ENCODE measurements around the gene SENP5.

Gene SENP5

DNA sequence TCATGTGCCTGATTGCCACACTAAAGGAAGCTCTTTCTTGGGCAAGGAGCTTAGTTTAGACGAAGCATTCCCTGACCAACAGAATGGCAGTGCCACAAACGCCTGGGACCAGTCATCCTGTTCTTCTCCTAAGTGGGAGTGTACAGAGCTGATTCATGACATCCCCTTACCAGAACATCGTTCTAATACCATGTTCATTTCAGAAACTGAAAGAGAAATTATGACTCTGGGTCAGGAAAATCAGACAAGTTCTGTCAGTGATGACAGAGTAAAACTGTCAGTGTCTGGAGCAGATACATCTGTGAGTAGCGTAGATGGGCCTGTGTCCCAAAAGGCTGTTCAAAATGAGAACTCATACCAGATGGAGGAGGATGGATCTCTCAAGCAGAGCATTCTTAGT is 18.4 kb downstream of the SENP5 start:
- no peak for DNase-seq

DNA sequence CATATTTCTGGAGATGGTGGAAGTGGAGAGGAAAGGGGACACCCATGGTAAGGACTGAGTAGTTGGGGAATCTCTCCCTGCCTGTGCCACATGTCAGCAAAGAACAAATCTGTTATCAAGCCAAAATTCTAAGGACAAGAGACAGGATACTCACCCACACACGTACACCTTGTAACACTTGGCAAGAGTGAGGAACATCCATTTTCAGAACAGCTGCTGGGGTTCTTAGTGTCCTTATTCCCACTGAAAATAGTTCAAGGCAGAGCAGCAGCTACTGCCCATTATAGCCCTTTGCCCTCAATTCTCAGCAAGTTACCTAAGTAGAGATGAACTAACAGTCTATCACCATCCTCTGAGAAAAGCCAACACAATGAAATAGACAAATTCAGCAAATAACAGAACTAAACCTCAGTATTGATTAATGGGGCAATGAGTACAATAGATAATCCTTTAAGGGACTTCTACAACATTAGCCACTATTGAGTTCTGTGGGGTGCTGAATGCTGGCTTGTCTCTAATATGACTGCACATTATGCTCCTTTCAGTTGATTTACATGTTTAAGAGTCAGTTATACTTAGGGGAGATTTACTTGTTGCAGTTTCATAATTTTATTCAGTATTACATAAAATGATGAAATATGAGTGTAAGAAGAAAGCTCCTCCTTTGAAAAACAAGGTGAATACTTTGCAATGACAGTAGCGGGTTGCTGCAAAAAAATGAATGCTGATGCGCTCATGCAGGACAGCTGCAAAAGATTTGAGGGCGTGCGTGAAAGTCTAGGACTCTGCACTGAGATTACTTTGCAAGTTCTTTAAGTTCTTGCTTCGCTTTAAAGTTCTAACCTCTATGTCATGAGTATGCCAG is 22.4 kb downstream of the SENP5 start:
- DNase-seq, result no peak

DNA sequence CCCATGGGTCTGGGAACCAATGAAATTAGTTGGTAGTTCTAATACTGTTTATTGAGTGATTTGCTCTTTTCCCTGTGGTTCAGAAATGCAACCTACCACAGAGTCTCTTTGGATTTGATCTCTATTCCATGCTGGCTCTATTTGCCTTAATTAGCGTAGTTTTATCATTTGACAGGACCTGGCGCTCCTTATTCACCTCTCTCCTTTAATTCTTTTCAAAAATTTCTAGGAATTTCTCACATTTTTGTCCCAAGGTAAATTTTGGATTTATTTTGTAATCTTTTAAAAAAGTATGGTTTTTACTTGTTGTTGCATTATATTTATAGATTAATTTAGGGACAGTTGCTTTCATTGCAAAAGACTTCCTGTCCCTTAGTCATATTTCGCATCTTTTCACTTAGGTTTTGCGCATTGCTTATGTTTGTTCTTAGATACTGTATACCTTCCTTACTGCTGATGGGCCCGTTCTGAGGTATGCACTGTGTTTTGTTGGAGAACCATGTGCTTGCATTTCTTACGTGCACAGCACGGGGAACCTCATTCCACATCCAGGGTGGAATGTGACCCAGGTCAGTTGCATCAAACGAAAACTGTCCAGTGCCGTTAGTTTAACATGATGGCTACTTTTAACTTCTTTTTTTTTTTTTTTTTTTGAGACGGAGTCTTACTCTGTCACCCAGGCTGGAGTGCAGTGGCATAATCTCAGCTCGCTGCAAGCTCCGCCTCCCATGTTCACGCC is 27.0 kb downstream of the SENP5 start:
- DNase-seq, result no peak

DNA sequence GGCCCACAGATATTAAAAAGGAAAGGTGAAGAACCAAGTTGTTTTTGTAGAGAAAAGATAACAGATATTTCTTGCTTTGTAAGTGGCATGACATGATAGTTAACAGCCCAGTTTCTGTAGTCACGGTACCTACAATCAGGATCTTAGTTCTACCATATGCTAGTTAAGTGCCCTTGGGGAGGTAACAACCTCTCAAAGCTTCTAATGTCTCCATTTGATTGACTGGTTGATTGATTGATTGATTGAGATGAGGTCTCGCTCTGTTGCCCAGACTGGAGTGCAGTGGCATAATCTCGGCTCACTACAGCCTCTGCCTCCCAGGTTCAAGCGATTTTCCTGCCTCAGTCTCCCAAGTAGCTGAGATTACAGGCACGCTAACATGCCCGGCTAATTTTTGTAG is 28.5 kb downstream of the SENP5 start:
- DNase-seq, result no peak

DNA sequence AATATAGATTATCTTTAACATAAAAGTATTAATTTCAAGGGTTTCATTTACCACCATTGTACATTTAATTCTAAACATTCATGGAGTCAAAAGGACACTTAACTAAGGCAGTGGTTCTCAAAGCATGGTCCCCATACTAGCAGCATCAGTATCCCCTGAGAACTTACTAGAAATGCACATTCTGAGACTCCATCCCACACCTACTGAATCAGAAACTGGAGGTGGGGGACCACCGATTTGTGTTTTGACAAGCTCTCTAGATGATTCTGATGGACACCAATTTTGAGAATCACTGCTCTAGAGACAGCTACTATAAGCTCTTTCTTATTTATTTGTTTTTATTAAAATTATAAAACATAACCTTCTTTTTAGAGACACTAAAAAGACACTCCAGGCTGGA is 34.0 kb downstream of the SENP5 start:
- no peak for DNase-seq

DNA sequence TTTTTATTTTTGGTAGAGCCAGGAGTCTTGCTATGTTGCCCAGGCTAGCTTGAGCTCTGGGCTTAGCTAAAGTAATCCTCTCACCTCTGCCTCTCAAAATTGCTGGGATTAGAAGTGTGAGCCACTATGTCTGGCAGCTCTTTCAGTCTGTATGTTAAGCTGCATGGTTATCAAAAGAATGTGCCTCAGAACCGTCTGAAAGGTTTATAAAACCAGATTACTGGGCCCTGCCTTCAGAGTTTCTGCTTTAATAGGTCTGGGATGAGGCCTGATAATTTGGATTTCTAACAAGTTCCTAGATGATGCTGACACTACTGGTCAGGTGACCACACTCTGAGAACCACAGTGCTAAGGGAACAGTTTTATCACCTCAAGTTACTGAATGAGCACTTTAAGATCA is 34.6 kb downstream of the SENP5 start:
- DNase-seq, result no peak

DNA sequence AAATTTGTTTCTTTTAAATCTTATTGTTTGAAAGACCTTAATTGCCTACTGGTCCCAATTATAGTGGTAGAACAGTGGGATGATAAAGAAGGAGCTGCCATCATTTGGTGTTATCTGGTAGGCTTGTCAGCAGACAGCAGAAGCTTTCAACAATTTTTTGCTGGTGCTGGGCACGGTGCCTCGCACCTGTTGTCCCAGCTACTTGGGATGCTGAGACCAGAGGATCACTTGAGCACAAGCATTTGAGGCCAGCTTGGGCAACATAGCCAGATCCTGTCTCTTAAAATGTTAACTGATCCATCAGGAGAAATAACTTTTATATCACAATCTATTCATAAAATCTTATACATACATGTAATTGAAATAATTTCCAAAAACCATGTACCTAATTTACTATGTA is 36.0 kb downstream of the SENP5 start:
- no peak for DNase-seq

DNA sequence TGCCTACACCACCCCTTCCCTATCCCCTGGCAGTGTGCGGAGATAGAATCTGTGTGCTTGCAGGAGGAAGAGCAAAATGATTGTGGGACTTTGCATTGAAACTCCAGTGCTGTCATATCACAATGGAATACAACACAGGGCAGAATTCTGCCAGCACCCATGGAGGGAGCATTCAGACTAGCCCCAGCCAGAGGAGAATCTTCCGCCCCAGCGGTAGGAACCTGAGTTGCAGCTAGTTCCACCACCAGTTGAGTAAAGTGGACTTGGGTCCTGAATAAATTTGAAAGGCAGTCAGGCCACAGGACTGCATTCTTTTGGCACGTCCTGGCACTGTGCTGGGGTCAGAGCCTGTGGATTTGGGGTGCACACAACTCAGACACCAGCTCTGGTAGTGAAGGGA is 47.1 kb downstream of the SENP5 start:
- DNase-seq, result no peak

DNA sequence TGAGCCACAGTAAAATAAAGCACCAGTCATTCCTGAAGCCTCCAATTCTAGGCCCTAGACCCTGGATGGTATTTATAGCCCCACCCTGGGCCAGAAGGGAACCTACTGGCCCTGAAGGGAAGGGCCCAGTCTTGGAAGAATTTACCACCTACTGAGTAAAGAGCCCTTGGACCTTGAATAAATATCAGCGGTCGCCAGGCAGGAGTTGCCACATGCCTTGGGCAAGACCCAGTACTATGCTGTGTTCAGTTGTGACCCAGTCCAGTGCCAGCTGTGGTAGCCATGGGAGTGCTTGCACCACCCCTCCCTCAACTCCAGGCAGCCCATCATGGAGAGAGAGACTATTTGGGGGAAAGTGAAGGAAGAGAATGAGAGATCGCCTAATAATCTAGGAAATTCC is 47.7 kb downstream of the SENP5 start:
- DNase-seq, result no peak

DNA sequence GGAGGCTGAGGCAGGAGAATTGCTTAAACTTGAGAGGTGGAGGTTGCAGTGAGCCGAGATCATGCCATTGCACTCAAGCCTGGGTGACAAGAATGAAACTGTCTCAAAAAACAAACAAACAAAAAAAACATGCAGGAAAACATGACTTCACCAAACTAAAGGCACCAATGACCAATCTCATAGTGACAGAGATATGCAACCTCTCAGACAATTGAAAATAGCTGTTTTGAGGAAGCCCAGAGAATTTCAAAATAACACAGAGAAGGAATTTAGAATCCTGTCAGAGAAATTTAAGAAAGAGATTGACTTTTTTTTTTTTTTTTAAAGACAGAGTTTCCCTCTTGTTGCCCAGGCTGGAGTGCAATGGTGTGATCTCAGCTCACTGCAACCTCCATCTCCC is 48.5 kb downstream of the SENP5 start:
- no peak for DNase-seq

DNA sequence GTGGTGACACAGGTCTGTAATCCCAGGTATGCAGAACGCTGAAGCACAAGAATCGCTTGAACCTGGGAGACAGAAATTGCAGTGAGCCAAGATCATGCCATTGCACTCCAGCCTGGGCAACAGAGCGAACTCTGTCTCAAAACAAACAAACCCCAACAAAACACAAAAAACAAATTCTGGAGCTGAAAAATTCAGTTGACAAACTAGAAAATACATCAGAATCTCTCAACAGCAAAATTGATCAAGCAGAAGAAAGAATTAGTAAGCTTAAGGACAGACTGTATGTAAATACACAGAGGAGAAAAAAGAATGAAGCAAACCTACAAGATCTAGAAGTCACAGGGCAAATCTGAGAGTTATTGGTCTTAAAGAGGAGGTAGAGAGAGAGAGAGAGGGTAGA is 49.3 kb downstream of the SENP5 start:
- DNase-seq, result no peak

DNA sequence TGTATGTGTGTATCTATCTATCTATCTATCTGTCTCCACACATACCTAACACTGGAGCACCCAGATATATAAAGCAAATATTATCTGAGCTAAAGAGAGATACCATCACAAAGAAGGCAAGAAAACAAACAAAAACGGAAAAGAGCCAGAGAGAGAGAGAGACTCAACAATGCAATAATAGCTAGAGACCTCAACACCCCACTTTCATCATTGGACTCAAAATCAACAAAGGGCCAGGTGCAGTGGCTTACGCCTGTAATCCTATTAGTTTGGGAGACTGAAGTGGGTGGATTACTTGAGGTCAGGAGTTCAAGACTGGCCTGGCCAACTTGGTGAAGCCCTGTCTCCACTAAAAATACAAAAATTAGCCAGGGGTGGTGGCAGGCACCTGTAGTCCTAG is 51.2 kb downstream of the SENP5 start:
- no peak for DNase-seq

DNA sequence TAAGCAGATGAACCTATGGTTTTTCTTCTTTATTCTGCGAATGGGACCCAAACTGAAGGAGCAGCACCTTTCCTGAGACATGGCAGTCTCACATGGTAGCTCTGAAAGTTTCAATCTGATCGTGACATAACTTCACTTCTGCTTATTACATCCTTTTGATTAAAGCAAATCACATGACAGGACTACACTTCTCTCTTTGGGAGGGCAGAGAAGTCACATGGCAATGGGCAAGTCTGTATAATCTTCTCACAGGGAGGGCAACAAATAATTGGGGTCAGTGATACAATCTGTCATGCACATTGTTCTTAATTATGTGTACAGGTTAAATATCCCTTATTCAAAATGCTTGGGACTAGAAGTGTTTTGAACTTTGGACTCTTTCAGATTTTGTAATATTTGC is 53.0 kb downstream of the SENP5 start:
- DNase-seq, result no peak

DNA sequence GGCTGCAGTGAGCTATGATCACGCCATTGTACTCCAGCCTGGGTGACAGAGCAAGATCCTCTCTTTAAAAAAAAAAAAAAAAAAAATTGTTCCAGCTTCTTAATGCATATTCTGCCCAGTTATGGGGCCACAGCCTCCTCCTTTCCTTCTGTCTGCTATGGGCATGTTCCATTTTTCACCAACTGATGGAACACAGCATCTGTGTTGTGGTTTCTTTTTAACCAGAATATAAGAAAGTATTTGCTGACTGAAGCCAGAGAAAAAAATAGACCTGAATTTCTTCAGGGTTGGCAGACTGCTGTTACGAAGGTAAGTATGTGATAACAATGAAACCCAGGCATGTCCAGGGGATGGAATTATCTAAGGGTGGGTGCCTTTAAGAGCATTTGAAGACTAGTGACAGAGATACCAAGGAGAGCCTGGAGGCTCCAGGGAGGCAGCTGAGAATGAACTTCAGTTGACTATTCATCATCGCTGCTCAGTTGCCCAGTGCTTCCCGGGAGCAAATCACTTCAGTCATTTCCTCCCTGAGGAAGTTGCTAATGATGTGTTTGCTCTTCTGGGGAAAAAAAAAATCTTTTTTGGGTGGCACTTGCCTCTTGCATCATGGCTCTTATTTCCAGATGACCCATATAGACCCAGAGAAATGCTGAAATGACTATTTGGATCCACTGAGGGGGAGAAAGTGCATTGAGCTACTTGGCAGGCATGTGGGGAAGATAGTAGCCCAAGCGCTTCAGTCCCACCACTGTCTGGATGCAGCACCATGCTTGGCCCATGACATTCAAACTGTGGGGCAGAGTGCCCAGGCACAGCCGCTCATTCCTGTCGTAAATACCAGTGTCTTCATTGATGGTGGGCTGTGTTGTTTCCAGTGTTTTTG is 60.1 kb downstream of the SENP5 start:
- DNase-seq, result no peak

DNA sequence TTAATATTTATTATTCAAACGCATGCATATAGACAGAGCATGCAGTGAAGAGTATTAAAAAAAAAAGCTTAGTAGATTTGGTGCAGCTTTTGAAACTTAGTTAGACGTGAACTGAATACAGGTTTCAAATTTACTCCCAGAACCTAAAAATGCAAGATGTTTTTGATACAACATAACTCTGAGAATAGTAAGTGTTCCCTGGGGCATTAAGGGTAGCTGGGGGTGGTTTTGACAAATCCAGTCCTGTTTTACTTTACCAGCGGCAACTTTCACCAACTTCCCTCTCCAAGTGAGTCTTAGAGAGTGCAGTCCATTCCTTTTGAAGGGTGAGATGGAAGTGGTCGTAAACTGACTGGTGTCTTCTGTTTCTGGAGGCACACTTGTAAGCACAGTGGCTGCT is 63.4 kb downstream of the SENP5 start:
- no peak for DNase-seq

DNA sequence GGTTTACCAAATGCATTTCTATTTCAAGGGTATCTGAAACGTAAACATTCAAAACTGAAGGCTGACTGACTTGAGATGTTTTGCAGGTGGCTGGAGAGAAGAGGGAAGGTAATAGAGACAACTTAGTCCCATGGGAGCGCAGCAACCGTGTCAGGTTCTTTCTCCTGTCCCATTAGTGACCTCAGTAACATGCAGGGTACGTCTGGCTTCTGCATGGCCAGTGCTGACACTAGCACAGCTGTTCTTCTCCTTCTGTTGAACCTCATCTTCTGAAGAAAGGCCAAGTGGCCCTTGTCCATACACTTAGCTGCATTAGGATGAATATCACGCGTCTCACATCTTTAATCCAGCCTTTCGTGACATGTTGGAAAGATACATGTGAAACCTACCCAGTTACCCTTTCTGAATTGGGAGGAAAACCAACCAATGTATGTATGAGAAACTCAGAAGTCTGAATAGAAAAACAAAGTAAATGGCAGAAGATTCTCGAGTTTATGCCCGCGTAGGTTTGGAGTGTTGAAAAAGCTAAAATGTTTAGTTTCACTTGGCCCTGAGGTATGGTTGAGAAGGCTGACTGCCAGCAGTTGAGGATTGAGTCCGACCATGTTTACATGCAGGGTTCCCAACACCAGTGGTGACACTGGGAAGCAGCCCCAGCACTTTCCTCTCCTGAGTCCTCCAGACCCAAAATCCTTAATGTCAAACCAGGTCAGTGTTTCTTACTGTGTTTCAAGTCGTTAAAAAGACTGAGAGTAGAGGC is 64.3 kb downstream of the SENP5 start:
- no peak for DNase-seq

DNA sequence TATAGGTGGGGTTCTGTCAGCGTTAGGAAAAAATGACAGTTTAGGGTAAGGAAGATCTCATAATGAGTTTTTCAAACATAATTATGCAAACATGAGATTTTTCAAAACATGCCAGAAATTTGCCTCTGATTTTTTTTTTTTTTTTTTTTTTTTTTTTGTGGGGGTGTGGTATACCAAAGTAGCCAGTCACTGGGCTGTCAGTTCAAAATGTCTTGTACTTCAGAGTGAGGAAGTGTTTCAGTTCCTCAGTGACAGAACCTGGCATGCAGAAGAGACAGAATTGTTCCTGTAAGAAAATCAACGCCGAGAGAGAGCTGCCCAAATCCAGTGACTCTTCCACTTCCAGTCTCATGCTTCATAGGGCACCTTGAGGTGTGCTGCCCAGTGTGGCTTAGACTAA is 64.9 kb downstream of the SENP5 start:
- no peak for DNase-seq

DNA sequence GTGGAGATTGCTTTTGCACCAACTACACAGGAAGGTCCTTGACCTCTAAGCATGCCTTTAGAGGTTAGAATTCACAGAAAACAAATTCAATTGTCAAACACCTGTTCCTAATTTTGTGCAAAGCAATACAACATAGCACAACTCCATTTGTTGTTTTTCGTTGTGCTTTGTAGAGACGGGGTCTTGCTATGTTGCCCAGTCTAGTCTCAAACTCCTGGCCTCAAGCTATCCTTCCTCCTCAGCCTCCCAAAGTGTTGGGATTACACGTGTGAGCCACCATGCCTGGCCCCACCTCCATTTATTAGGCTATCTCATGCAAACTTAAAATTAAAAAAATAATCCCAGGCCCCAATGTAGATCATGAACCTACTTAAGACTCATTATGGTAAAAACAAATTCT is 68.6 kb downstream of the SENP5 start:
- no peak for DNase-seq

DNA sequence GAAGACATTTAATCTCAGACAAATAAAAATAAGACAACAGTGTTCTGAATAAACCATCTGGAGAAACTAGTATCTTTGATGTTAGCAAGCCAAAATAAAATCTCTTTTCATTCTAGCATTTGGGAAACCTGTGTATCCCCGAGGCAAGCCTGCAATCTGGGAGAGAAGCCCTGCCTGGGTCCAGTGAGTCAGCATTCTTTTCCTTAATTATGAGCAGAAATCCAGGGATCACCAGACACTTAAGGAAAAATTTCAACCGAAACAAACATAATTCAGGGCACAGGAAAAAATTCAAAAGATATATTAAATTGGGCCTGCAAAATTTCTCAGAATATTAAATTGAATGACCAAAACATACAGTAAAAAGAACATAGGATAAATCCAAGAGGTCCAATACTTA is 70.4 kb downstream of the SENP5 start:
- DNase-seq, result no peak

DNA sequence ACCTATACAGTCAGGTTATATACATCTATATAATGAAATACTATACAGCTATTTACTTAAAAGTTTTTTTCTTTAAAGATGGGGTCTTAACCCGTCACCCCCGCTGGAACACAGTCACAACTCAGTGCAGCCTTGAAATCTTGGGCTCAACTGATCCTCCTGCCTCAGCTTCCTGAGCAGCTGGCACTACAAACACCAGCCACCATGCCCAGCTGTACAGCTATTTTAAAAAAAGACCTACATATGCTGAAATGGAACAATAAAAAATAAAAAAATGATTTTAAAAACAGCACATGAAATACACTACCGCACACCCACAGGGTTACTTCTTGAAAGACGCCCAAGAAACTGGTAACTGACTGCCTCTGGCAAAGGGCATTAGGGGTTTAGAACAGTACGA is 70.9 kb downstream of the SENP5 start:
- DNase-seq, result no peak

DNA sequence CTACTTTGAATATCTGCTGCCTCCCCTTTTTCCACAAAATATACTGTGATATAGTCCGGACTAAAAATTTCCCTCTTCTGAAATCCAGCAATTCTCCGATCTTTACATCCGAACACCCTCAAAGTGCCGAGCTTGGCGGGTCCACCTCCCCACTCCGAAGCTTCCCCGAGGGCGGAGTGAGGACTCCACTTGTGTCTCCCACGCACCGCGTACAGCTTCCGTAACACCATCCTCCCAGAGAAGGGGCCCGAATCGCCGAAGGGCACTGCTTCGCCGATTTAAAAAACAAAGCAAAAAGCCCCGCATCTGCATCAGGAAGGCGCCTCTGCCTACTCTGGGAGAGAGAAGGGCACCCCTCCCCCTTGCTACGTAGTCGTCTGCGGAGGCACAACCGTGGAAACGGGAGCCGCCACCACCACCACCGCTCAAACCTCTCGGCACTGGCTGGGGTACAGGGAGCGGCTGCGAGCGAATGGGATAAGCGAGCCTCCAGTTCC is 74.1 kb downstream of the SENP5 start:
- peak; percentile 49 for DNase-seq

DNA sequence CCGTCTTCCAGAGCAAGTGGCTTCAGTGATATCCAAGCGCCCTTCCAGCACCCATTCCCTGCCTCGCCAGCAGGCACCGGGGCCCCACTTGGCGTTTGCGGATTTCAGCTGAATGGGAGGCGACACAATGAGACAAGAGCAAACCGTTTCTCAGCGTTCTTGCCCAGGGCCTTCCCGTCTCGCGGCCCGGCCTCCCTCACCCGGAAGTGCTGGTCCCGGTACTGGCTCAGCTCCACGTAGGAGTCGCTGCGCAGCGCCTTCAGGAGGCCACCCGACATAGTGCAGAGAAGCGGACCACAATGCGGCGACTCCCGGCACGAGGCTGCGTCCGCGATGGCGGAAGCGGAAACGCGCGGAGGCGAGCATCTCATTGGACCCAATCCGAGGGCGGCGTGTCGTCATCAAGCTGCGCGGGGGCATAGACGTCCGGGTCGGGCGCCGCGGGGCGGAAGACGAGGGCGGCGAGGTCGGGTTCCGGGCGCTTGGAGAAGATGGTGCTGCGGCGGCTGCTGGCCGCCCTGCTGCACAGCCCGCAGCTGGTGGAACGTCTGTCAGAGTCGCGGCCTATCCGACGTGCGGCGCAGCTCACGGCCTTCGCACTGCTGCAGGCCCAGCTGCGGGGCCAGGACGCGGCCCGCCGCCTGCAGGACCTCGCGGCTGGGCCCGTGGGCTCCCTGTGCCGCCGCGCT is 74.7 kb downstream of the SENP5 start, which contains the start of gene NCBP2:
NCBP2 (minus strand) TSS at position 303 of the 689 bp plus-strand sequence; CDS start at position 278, 25 bp downstream.
- peak; percentile 97 for DNase-seq

Measured in NCI-H2029 (cell line).